ENCODE measurements around the gene SCUBE1.

The SCUBE1 gene

DNA sequence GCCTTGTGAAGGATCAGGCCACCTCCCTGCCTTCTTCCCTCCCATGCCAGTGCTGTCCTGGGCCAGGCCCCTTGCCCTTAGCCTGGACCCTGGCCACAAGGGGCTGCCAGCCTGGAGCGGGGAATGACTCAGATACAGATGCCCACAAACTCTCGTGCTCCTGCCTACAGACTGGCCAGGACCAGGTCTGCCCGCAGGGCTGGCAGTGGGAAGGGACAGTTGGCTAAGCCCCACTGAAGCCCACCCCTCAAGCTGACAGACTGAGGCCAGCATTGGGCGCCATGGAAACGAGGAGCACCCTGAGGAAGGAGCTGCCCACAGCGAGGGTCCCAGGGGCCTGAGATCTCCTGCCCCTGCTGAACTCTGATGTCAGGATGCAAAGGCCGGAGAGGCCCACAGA, 14.1 kb downstream of the SCUBE1 start:
- DNase-seq (ENCODE audit: extremely low read depth in 1 of 2, low read depth in 1 of 2) = no peak

DNA sequence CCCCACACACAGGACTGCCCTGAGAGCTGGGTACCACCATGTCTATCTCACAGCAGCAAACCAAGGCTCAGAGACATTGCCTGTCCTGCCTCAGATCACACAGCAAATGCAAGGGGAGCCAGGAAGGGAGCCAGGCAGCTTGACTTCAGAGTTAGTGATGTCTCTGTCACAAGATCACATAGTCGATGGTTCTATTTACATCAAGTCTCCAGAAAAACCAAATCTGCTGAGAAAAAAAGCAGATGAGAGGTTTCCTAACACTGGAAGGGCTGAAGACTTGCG, 16.1 kb downstream of the SCUBE1 start:
- DNase-seq (ENCODE audit: extremely low read depth in 1 of 2, low read depth in 1 of 2) = no peak

DNA sequence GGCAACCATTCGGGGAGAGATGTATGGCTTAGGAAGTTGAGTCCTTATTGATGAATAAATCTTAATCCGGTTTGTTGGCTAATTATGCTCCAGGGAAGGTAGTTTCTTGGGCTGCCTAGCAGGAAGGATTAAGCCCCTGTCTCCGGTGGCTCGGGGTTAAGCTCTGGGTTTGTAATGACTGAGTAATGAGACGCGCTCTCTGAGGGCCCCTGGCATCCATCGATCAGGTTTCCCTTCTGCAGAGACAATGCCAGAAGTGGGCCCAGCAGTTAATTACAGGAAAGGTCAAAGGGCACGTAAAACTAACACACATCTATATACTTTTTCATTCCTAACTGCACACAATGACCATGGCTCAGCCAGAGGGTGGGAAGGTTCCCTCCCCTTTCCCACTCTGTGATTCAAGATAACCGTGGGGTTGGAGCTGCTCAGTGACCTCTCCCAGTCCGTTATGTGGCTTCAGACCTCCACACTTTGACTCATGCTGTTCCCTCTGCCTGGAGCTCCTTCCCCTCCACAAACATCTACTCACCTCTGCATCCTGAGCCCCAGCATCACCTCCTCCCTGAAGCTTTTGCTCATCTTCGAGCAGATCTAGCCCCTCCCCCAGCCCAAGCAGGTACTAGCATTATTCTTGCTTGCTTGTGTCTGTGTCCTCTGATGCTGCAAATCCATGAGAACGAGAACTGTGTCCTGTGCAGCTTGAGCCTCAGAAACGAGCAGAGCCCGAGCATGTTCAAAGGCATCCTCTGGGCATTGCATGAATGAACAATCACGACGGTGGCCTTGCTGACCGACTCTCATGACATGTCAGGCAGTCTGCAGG, 16.6 kb downstream of the SCUBE1 start:
- DNase-seq (ENCODE audit: extremely low read depth in 1 of 2, low read depth in 1 of 2) = no peak

DNA sequence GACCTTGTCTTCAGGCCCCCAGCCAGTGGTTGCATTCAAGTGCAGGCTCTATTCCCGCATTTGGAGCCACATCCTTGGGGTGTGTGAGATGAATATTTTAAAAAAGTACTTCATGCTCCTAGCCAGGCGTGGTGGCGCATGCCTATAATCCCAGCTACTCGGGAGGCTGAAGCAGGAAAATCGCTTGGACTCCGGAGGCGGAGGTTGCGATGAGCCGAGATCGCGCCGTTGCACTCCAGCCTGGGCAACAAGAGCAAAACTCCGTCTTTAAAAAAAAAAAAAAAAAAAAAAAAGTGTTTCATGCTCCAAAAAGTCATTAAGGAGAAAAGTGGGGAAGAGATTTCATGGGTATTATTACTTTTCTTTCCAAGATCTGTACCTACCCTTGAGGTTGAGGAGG, 18.0 kb downstream of the SCUBE1 start:
- DNase-seq (ENCODE audit: extremely low read depth in 1 of 2, low read depth in 1 of 2) = no peak

DNA sequence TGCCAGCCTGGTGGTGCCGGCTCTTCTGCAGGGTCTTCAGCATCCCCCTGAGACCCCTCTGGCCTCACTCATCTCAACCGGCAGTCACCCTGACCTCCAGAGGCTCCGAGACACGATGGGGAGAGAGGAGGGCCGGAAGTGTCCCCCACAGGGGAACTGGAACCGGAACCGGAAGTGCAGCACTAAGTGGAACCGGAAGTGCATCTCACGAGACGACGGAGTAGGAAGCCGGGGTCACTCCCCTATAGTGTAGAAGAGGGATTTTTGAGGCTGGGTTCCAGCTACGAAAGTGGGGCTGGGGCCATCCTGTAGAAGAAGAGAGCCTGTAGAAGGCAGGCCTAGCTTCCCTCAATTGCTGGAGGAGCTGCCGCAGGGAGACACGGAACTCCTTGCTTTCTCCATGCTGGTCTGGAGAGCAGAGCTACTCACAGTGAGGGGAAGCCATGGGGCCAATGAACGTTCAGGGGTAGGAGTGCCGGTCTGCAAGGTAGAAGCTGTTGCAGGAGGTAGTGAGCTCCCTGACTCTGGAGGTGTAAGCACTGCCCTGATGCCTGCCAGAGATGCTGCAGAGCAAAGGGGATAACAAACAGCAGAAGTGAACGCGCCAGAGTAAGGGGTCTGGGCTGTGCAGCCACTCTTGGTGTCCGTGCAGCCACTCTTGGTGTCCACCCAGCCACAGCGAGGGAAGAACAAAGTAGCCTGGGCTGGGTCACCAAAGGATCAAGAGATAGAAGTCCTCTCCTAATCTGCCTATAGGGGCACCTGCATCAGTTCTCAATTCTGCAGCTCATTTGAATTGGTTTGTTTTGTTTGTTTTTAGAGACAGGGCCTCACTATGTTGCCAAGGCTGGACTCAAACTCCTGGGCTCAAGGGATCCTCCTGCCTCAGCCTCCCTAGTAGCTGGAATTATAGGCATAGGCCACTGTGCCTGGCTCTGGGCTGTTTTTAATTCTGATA, 21.9 kb downstream of the SCUBE1 start:
- DNase-seq (ENCODE audit: extremely low read depth in 1 of 2, low read depth in 1 of 2) = no peak

DNA sequence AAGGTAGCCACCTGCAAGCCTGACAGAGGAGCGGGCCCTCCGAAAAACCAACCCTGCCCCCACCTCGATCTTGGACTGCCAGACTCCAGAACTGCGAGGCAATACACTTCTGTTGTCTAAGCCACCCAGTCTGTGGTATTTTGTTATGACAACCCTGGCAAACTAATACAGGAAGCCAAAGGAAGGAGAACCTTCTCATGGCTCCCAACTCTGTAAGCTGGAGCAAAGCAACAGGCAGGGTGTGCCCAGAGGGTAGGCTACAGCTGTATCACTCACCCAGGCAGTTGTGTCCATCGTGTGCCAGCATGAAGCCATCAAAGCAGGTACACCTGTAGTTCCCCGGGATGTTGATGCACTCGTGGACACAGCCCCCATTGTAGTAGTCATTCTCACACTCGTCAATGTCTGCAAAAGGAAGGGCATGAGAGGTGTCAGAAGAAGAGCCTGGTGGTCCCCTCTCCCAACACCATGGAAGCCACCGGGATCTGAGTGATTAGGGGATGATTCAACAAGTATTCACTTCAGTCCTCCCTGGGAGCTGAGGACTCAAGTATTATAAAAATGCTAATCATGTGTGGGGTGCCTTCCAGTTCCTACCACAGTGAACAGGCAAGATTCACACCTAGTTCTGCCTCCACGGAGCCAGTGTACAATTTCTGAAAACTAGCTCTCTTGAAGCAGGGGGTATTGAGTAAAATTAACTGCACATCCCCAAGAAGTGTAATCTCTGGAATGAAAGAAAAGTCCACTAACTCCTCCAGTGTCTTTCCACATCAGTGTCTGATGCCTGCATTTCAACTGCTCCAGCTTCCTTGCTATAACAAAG, 23.3 kb downstream of the SCUBE1 start:
- no peak for DNase-seq (ENCODE audit: extremely low read depth in 1 of 2, low read depth in 1 of 2)

DNA sequence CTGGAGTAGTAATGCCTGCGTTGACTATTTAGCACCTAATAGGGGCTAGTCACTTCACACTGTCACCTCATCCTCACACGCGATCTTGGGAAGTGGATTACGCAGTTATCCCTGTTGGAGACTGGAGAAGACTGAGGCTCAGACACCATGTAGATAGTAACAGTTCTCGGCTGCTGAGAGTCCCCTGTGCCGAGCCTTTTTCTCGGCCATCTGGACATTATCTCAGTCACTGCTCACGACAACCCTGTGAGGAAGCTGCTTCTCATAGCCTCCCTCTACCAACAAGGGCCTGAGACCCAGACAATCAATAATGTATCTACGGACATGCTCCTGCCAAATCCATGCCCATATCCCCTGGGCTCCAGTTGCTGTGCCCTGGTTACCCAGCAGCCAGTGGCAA, 25.9 kb downstream of the SCUBE1 start:
- DNase-seq (ENCODE audit: extremely low read depth in 1 of 2, low read depth in 1 of 2) = no peak

DNA sequence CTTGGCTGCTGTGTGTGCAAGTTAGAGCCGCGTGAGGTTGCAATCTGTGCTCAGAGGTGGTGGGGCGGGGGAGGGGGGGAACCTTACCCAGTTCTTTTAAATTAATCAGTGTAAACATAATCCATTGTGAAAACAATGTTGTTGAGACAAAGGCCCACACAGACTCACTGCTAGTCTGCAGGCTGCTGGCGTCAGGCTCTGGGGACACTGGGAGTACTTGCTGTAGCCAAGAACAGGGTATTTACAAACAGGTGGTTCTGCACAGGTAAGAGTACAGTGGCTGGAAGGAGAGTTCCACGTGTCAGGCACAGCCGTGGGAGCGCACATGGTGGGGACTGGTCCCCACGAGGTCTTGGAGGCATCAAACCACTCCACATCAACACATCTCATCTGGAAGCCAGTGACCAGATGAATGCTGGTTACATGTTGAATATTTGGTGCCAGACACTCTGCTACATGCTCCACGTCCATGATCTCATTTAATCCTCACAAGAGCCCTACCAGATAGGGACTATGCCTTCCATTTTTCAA, 27.4 kb downstream of the SCUBE1 start:
- DNase-seq (ENCODE audit: extremely low read depth in 1 of 2, low read depth in 1 of 2) = no peak

DNA sequence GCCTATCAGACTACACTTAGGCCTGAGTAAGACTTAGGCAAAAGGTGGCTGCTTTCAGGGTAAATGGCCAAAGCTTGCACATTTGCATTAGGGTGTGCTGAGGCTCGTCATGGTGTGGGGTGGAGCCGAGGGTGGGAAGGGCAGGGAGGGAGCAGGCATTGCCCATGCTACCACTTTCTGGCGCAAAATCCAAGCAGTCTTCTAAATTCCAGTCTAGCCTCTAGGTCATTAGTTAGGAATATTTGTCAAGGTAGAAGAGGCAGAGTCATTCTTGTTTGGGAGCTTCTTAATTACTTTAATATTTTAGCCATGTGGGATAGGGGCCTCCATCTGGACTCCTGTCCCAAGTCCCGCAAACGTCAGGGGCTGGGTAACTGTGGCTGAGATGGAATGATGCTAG, 28.6 kb downstream of the SCUBE1 start:
- no peak for DNase-seq (ENCODE audit: extremely low read depth in 1 of 2, low read depth in 1 of 2)

DNA sequence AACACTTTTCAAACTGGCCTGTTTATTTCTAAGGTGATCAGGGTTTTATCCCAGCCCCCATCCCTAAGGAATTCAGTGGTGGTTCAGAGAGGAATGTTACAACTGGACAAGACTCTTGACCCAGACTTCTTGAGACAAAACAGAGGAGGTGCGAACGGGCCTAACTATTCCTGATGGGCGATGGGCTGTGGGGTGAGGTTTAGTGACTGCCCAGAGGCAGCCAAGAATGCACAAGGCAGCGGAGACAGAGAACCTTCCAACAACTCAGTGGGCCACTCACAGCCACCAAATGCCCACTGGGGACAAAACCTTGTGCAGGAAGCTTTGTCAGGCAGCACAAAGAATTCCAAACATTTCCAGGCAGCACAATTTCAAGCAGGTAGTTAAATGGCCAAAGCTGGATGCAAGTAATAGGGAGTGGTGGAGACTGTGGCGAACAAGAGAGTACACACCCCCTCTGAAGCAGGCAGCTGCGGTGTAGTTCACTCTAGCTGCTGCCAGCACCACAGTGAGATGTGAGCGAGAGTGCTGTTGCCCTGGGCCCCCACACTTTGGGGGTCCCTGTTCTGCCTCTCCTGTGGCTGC, 29.2 kb downstream of the SCUBE1 start:
- DNase-seq (ENCODE audit: extremely low read depth in 1 of 2, low read depth in 1 of 2) = no peak

DNA sequence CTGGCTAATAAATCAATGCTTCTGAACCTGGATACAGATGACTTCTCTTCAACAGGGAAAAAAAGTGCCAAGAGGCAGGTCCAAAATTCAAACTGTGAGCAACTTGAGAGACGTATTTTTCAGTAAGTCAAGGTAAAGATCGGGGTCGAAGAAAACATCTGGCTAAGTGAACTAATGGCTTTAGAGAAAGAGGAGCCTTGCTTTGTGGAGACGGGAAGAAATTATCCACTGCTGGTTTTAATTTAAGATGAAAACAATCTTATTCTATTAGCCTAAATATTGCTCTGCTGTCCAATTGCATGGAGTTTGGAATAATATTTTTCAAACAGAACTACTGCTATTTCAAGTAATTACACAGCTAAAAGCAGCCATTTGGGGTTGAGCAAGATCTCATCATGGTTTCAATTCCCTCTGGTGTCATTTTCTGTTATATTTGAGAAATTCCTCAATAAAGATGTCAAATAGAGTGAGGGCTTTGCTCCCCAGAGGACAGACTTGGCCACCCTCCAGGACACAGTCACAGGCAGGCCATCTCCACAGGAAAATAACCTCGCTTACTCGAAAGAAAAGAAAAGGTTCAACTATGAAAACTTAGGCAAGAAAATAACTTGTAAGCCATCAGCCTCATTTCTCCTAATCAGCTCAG, 29.8 kb downstream of the SCUBE1 start:
- DNase-seq (ENCODE audit: extremely low read depth in 1 of 2, low read depth in 1 of 2) = no peak

DNA sequence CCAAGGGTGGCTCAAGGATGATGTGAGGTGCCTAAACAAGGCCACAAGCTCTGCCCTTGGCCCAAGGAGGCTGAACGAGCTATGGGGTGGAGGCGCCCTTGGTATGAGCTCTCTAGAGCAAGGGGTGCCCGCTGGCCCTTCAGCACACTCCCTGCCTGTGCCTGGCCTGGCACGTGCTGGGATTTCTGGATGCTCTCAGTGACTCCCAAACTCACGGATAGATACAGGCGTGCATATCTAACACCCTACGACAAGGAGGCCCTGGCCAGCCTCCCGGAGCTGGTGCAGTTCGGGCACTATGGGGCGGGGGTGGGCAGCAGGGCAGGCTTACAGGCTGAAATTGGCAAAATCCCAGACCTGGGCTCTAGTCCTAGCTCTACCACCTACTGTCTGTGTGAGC, 30.6 kb downstream of the SCUBE1 start:
- no peak for DNase-seq (ENCODE audit: extremely low read depth in 1 of 2, low read depth in 1 of 2)

DNA sequence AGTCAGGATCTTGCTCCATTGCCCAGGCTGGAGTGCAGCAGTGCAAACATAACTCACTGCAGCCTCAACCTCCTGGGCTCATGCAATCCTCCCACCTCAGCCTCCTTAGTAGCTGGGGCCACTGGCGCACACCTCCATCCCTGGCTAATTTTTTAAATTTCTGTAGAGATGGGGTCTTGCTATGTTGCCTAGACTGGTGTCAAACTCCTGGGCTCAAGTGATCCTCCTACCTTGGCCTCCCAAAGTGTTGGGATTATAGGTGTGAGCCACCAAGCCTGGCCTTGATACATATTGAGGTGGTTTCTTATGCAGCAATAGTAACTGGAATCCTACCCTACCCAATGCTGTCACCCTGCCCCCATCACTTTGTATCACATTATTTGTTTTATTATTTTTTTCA, 32.4 kb downstream of the SCUBE1 start:
- no peak for DNase-seq (ENCODE audit: extremely low read depth in 1 of 2, low read depth in 1 of 2)

DNA sequence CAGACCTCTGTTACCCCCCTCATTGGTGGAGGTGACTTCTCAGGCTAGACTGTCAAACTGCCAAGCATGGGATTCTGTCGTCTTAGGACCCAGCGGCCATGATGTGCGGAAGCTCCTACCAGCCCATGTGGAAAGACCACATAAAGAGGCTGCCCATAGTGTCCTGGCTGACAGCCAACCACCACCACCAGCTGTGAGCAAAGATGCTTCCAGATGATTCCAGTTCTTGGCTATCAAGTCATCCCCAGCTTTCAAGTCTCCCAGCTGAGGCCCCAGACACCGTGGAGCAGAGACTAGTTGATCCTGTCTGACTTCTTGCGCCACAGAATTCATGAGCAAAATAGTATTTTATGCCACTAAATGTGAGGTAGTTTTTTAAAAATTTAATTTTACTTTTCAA, 32.9 kb downstream of the SCUBE1 start:
- no peak for DNase-seq (ENCODE audit: extremely low read depth in 1 of 2, low read depth in 1 of 2)

DNA sequence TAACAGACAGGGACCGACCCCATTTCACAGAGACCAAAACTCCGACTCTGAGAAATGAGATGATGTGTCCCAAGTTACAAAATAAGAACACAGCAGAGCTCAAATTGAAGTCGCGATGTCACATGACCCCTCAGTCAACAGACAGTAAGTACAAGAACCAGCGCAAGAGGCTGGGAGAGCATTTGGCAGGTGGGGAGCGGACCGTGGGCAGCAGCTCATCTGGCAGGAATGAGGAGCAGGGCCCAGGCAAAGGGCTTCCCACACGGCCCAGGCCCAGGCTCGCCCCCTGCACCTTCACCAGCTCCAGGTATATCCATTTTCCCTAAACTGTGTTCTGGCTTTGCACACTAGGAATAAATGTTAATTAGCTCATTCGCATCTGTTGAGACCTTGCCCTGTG, 34.3 kb downstream of the SCUBE1 start:
- DNase-seq (ENCODE audit: extremely low read depth in 1 of 2, low read depth in 1 of 2) = no peak

DNA sequence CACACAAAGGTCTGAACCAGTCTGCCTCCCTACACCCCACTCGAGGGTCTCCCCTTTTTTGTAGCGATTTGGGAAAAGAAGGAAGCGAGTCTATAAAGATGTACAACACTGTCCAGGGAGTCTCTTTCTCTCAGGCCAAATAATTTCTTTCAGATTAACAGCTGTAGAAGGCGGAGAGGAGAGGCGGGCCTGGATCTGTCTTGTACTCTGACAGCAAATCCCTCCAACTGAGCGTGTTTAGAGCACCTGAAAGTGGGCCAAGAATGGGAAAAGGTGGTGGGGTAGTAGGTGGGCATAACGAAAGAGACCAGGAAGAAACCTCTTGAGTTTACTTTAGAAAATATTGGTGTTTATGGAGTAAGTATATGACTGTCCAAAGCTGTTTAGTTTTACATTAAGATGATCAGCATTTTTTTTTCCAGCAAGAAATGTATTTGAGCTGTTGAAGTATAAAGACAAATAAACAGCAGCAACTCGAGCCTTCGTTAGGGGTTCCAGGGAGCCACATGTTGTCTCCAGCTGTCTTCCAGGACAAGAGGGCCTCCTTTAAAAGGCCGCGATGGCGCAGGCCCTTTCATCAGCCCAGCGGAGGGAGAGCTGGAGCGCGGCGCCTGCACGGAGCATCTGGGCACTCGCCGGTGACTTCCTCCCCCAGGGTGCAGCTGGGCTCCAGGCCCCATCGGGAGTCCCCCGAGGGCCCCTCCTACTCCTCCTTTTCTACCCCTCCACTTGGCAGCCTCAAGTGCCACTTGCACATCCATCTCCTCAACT, 34.9 kb downstream of the SCUBE1 start:
- DNase-seq (ENCODE audit: extremely low read depth in 1 of 2, low read depth in 1 of 2) = no peak

DNA sequence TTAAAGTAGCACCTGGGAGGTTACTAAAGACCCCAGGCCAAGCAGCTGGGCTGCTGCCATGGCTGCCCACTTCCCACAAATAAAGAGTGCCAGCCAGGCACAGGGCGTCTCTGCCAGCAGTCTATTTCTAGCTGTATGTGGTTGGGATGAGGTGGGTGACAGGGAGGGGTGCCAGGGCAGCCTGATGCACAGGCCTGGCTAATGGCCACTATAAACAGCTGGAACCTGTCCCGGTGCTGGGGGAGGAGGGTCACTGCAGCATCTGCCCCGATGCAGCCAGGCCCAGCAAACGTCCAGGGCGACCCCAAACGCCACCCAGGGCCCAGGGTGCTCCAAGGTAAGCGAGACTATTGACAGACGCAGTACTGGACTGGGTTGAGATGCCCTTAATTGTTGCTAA, 37.4 kb downstream of the SCUBE1 start:
- DNase-seq (ENCODE audit: extremely low read depth in 1 of 2, low read depth in 1 of 2) = no peak

DNA sequence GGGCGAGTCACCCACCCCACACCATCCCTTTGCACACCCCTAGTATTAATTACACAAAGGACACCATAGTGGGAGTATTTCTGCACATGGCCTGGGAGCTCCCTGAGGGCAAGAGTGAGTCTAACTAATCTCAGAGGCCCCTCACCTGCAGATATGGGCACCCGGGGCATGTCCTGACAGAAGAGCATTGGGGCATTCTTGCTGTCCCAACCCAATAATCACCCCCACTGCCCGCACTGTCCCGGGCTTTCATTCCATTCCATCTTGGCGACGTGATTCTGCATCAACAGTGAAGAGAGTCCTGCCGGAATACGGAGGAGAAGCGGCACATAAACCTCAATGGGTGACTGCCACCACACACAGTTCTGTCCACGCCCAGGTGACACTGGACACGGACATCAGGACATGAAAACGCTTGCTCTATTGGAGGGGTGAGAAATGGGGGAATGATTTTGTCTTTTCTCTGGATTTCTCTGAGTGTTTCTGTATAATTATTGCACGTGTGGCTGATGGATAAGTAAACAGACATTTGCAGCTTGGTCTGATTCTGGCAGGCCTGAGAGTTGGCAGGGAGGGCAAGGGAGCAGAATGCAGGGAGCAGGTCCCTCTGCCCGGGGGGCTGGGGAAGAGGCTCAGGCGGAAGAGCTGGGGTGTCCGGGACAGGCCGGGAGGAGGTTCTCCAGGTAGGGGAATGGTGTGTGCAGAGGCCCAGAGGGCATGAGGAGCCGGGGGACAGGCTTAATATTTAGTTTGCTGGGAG, 38.2 kb downstream of the SCUBE1 start:
- DNase-seq (ENCODE audit: extremely low read depth in 1 of 2, low read depth in 1 of 2) = no peak

DNA sequence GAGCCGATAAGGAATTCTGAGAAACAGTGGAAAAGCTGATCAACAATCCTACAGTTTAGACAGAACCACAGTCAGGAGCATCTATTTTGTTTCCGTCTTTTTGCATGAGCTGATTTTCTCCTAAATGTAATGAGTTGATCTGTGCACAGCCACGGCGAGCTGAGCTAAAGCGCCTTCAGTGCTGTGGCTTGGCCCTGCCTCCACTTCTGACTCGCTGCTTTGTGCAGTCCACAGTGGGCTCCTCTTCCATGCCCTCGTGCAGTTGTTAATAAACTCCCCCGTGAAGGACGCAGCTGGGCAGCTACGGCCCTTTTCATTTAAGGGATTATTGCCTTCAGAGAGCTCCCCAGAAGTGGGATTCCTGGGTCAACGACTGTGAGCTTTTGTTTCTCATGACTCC, 39.4 kb downstream of the SCUBE1 start:
- DNase-seq (ENCODE audit: extremely low read depth in 1 of 2, low read depth in 1 of 2) = no peak
